Measurements from ENCODE around the gene CCDC92B. TPM values are rescaled to one million over a fixed set of nuclear protein-coding genes. Genes with fewer than 3 reads are reported as not detected.

CCDC92B gene
- total RNA-seq, 1 experiment from 2014 or later, result 15.2 TPM

GRCh38 chr17:2710071-2710802 is 39.2 kb downstream of the CCDC92B start:
- TF ChIP-seq SP1 (CRISPR knock-in tag; conservative IDR thresholded peaks at IDR 0.05) (no peak), NFATC4 (CRISPR knock-in tag; IDR thresholded peaks at IDR 0.05) (no peak), RORB (CRISPR knock-in tag; IDR thresholded peaks at IDR 0.05) (no peak), ELF4 (CRISPR knock-in tag; IDR thresholded peaks at IDR 0.05; ENCODE audit: low read depth) (no peak), NR1H2 (CRISPR knock-in tag; IDR thresholded peaks at IDR 0.05) (no peak), ARID4B (CRISPR knock-in tag; IDR thresholded peaks at IDR 0.05; ENCODE audit: borderline replicate concordance) (no peak), ZNF138 (CRISPR knock-in tag; conservative IDR thresholded peaks at IDR 0.05) (no peak), STAT6 (CRISPR knock-in tag; conservative IDR thresholded peaks at IDR 0.05; ENCODE audit: low read depth) (no peak), AR (CRISPR knock-in tag; IDR thresholded peaks at IDR 0.05) (no peak), ZSCAN18 (CRISPR knock-in tag; IDR thresholded peaks at IDR 0.05) (no peak), MAX (CRISPR knock-in tag; IDR thresholded peaks at IDR 0.05) (no peak), SOX15 (CRISPR knock-in tag; IDR thresholded peaks at IDR 0.05) (no peak), AFF4 (CRISPR knock-in tag; IDR thresholded peaks at IDR 0.05; ENCODE audit: borderline replicate concordance) (no peak), IRF1 (CRISPR knock-in tag; IDR thresholded peaks at IDR 0.05) (no peak), SMAD3 (CRISPR knock-in tag; IDR thresholded peaks at IDR 0.05; ENCODE audit: borderline replicate concordance) (no peak), ZNF281 (CRISPR knock-in tag; IDR thresholded peaks at IDR 0.05) (no peak)
- H3K4me1 Mint-ChIP-seq, result peaks cover 45% of the 10 kb centered on the region
- CTCF ChIA-PET, result interaction anchor here (0.7 to 2.0 kb wide), 12 partner anchors 8 to 1549 kb away, joined by 3 to 10 read pairs (median 4); partner anchors contain the start of gene CCDC92B
- peaks cover 7% of the 10 kb centered on the region for H3K27me3 Mint-ChIP-seq (ENCODE audit: low read depth)
- ATAC-seq (no peak), DNase-seq (ENCODE audit: low spot score) (no peak)
- H3K36me3 Mint-ChIP-seq, result no peaks in the 10 kb centered on the region
- H3K27ac Mint-ChIP-seq, result peak overlapping the region; percentile 70; the same call in 1 of the 2 replicates
- POLR2A ChIA-PET, result interaction anchor here (0.6 to 1.4 kb wide), 3 partner anchors 14 to 231 kb away, joined by 3 to 4 read pairs (median 3); no protein-coding TSS in a partner anchor
- no peaks in the 10 kb centered on the region for H3K9me3 Mint-ChIP-seq
- H3K4me3 Mint-ChIP-seq, result peak overlapping the region; percentile 76

Measured in WTC11 (cell line).